HG03159 (cell line): ENCODE data around the gene KRTAP24-1.

Experiments
- ATAC-seq: cut with Tn5 transposase; IDR thresholded peaks from one replicate; pipeline ENCODE4 v1.9.1; 2021; ENCODE audit warnings: mild to moderate bottlenecking, moderate library complexity; ENCODE audit not compliant: unreplicated experiment

KRTAP24-1 gene

GRCh38 chr21:30282850-30283249, at the start of gene KRTAP24-1:
KRTAP24-1 (minus strand) TSS chr21:30282950; CDS start chr21:30282932, 18 bp downstream.
- no peak for ATAC-seq

DNA sequence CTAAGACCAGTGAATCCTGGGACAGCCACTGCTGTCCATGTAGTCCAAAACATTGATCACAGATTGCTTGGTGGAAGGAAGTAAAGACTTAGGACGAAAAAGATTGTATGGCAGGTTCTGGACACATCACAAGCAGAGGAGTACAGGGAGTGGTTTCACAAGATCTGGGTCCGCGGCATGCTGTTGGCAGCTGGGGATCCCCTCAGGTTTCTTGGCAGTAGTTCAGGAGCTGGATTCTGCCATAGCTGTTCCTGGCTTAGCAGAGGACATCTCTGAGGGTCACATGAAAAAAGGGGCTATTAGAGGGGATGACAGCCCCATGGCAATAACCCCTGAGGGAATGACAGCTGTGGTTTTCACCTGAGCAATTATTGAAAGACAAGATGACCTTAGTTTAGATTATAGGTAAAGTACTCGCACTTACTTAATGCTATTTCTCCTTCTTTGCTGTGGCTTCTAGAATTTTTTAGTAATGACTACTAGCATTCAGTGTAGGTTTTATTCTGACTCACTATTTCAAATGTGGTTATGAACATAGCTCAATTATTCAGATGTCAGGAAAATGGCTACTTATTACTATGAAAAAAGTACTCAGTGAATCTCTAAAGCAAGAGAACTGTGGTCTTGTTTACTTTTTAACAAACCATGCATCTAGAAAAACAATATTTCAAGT, 46.6 kb upstream of the KRTAP24-1 start:
- no peak for ATAC-seq

- ATAC-seq = no peak
Measured at GRCh38 chr21:30326390-30326789, 43.6 kb upstream of the KRTAP24-1 start.

DNA sequence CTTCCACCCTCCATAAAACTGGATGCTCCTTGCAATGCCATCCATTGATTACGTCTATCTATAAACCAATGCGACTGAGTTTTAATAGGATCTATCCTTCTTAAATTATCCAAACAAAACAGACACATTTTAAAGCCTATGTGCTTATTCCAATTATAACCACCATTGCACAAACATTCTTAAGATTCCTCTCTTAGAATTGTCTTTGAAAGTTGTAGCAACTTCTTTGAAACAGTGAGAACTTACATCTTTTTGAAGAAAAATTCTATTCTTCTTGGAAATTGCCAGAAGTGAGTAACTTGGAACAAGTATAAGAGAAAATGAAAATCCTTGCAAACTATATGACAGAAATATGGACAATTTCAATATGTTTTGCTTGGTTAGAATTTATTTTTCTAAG, 37.5 kb upstream of the KRTAP24-1 start, which contains the start of gene KRTAP26-1:
KRTAP26-1 (minus strand) TSS at position 101 of the 400 bp plus-strand sequence. CDS start 280 bp downstream, outside the sequence.
- ATAC-seq = no peak

DNA sequence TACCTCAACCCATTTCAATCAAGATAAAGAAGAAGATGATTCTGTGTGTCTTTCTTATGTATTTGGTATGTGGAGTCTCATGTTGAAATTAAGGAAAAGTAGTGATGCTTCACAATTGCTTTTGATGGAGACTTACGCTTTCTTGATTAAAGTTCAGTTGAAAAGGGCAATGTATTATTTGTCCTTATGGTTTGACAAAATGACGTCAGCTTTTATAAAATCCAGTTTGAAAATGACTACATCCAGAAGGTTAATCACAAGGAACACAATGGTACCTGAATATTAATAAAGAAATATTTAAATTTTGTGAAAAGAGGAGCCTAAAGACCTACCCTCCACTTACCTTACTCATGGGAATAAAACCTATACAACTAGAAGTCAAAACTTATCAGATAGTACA, 33.0 kb upstream of the KRTAP24-1 start:
- ATAC-seq = no peak

GRCh38 chr21:30306884-30307283, 24.1 kb upstream of the KRTAP24-1 start:
- no peak for ATAC-seq

- ATAC-seq = no peak
Measured at GRCh38 chr21:30305136-30305535, 22.4 kb upstream of the KRTAP24-1 start.

- ATAC-seq = no peak
Measured at GRCh38 chr21:30289215-30289614, 6.5 kb upstream of the KRTAP24-1 start, which contains the start of gene KRTAP25-1. KRTAP25-1 (minus strand) TSS chr21:30289514; CDS start chr21:30289490, 24 bp downstream.

- ATAC-seq = no peak
Measured at GRCh38 chr21:30271611-30272010, 11.1 kb downstream of the KRTAP24-1 start.

GRCh38 chr21:30271156-30271555, 11.6 kb downstream of the KRTAP24-1 start:
- ATAC-seq = no peak

DNA sequence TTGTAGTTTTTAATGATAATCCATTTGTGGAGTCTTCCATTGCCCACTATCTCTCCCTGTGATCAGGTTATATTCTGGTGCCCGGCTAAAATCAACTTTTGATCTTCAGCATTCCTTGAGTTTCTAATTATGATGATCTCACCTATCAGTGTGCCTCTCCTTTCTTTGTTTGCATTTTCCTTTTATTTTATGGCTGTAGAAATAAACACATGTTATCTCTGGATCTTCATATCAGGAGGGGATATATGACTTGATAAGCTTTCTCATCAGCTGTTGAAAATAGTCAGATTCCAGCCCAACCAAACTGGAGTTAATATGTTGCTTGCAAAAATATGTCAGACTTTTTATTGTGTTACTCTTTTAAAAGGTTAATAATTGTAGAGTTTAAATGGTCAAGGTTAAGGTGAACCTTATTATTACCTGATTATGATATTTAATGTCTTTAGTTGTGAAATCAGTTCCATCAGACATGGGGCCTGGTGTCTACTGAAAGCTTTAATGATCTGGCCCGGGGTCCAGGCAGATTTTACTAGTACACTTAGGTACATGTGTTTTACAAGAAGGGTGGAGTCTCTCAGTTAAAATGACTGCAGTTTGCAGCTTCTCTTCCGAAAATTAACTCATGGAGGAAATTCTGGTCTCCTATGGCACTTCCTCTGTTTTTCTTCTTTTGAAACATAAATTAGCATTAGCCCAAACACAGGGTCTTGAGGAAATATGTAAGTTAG, 12.8 kb downstream of the KRTAP24-1 start:
- ATAC-seq = no peak

DNA sequence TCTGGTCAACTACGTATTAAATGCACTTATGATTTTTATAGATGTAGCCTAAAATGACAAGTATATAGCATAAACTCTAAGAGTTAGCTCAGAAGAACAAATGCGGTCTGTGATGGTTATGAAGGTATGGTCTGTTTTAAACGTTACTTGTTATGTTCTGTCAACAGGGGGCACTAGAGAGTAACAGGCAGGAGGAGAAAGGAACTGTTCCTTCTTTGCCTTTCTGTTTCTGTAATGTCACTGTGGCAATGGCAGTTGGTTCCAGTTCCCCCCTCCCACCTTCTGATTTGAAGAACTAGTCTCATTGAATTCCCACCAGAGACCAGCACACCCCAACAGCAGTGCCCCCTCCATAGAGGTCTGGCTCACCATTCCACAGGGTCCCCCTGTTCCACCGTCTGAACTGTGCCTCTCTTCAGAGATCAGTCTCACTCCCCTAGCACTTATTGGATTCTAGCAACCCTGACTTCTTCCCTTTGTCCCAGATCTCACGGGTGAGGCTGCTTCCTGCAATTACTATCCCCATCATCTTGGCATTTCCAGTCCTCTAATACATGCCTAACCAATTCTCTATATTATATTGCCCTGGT, 14.0 kb downstream of the KRTAP24-1 start:
- ATAC-seq = no peak

GRCh38 chr21:30257773-30258172, 25.0 kb downstream of the KRTAP24-1 start:
- ATAC-seq = no peak

DNA sequence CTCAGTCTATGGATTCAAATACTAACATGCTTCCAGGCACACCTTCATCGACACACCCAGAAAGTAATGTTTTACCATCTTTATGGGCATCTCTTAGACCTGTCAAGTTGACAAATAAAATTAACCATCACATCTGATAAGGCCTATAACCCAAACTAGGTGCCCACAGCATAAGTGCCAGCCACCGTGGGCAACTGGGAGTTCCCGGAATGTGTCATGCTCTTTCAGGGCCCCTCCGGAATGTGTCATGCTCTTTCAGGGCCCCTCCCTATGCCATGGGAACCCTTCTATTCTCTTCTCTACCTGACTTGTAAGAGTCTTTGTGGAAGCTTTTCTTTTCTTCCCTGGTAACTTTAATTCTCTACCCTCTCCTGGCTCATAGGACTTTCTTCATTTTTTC, 26.6 kb downstream of the KRTAP24-1 start:
- no peak for ATAC-seq

- ATAC-seq = no peak
Measured at GRCh38 chr21:30255679-30256078, 27.1 kb downstream of the KRTAP24-1 start.

GRCh38 chr21:30251781-30252180, 31.0 kb downstream of the KRTAP24-1 start:
- no peak for ATAC-seq

DNA sequence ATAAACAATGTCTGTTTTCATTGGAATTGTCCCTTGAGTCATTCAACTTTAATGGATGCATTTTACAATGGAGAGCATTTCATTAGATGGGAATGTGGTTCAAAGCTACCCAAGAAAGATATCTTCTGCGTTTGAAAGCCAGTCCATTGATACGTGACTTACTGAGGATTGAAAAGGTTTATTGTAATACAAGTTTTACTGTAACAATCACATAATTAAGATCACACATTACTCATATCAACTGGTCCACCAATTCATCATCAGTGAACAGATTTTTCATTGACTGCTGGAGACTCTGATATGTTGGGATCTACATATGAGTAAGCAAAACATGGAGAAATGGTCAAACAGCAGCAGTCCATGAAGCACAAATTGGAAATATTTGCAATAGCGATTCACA, 32.8 kb downstream of the KRTAP24-1 start:
- ATAC-seq = no peak

DNA sequence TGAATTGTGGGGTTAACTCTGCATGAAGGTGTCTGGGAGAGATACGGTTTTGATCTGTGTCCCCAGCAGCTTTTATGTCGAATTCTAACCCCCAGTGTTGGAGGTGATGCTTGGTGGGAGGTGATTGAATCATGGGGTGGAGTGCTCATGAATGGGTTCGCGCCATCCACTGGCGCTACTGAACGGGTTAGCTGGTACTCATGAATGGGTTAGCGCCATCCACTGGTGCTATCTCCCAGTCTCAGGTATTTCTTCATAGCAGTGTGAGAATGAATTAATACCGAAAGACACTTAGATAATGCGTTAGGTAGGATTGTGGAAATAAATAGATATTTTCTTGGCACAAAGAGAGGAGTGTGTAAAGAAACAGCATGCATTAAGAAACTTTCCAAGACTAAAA, 33.9 kb downstream of the KRTAP24-1 start:
- no peak for ATAC-seq

DNA sequence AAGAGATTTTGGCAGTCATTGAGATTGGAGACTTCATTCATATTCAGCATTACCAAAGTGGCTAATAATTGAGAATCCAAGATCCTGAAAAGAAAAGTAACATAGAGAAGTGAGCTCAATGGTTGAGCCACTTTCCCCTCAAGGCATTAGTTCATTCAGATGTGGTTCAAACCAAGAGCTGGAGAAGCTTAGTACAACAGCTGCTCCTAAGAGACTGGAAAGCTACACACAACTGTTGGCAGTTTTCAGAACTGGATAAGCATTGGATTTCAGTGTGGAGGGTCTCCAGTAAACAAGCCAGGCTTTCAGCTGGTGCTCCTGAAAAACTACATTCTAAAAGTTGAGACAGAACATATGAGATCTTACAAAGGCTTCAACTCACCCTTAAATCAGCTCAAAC, 37.7 kb downstream of the KRTAP24-1 start:
- no peak for ATAC-seq

DNA sequence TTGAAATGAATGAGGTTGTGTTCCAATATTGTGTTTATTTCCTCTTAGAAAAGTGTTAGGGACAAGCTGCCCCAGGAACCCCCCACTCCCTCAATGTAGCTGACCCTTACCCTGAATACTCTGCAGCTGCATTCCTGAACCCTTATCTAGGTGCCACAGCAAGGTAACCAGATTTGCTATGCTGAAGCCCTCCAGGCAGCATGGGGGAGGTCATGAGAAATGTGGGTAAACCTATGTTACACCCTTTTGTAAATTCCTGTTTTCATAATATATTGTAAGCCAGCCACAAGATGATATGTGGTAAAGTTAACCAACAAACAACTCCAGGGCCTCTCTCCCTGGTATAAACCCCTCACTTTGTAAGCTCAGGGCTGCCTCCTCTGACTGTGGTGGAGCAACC, 39.1 kb downstream of the KRTAP24-1 start:
- no peak for ATAC-seq

DNA sequence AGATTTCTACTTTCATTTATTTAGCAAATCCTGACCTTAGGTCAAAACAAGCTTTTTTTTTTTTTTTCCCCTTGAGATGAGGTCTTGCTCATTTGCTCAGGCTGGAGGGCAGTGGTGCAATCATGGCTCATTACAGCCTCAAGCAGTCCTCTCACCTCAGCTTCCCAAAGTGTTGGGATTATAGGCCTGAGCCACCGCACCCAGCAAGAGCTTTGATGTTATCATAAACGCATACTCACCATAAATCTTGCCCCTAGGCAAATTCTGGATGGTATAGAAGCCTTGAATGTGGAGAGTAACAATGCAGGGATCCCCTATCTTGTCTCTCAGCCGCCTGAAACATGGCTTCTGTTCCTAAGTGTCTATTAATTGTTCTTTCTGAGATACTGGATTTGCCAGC, 42.1 kb downstream of the KRTAP24-1 start:
- no peak for ATAC-seq

- no peak for ATAC-seq
Measured at GRCh38 chr21:30238168-30238567, 44.6 kb downstream of the KRTAP24-1 start.
